ENCODE results near the gene ZBTB20. TPM values are rescaled to one million over a fixed set of nuclear protein-coding genes. Genes with fewer than 3 reads are reported as not detected.

Gene ZBTB20
- total and polyA plus RNA-seq, 2 donors from 2014 or later: 0.99 to 142 TPM

DNA sequence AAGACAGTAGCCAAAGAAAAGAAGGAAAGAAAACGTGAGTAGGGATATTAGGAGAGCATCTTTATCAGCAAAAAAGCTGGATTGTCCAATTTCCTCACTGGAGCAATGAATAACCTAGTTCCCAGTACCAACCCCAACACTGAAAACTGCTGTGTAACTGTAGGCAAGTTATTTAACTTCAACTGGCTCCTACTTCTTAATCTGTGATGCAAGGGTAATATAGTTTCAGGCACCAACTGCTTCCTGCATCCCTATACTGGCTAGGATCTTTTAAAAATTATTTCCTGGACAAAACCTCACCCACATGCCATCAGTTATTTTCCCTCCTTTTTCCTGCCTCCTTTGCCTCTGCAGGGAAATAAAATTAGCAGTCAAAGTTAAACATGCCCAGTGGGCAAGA lies 59.6 kb downstream of the ZBTB20 start:
- Histone ChIP-seq H3K27ac (ENCODE audit: low read depth in 2 of 2, low read length in 2 of 2) (no peak overlapping the region), H3K36me3 (ENCODE audit: control insufficient read depth in 2 of 3, insufficient read depth in 3 of 3, low read length in 3 of 3) (no peaks in the 10 kb centered on the region), H3K27me3 (ENCODE audit: control insufficient read depth, insufficient read depth, low read length) (no peaks in the 10 kb centered on the region), H3K4me3 (ENCODE audit: low read length in 3 of 3) (no peak overlapping the region), H3K9ac (ENCODE audit: low read length in 3 of 3) (no peak overlapping the region), H3K9me3 (ENCODE audit: control insufficient read depth in 2 of 3, insufficient read depth in 1 of 3, low read length in 3 of 3) (no peaks in the 10 kb centered on the region), H3K4me1 (ENCODE audit: control insufficient read depth in 2 of 3, insufficient read depth in 2 of 3, low read depth in 1 of 3, low read length in 3 of 3) (peaks cover 0 to 12% (median 3%) of the 10 kb centered on the region in 3 donors)
- intact Hi-C loops (cut with DNase I): loop anchor here (10.0 kb wide), 1 partner anchor 253 kb away; no protein-coding TSS in a partner anchor
- TF ChIP-seq, protein P1, sequence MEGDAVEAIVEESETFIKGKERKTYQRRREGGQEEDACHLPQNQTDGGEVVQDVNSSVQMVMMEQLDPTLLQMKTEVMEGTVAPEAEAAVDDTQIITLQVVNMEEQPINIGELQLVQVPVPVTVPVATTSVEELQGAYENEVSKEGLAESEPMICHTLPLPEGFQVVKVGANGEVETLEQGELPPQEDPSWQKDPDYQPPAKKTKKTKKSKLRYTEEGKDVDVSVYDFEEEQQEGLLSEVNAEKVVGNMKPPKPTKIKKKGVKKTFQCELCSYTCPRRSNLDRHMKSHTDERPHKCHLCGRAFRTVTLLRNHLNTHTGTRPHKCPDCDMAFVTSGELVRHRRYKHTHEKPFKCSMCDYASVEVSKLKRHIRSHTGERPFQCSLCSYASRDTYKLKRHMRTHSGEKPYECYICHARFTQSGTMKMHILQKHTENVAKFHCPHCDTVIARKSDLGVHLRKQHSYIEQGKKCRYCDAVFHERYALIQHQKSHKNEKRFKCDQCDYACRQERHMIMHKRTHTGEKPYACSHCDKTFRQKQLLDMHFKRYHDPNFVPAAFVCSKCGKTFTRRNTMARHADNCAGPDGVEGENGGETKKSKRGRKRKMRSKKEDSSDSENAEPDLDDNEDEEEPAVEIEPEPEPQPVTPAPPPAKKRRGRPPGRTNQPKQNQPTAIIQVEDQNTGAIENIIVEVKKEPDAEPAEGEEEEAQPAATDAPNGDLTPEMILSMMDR (IDR thresholded peaks at IDR 0.05; ENCODE audit: borderline replicate concordance, extremely low read depth, insufficient read depth): no peak
- no peak for FAIRE-seq
- no peak for DNase-seq

DNA sequence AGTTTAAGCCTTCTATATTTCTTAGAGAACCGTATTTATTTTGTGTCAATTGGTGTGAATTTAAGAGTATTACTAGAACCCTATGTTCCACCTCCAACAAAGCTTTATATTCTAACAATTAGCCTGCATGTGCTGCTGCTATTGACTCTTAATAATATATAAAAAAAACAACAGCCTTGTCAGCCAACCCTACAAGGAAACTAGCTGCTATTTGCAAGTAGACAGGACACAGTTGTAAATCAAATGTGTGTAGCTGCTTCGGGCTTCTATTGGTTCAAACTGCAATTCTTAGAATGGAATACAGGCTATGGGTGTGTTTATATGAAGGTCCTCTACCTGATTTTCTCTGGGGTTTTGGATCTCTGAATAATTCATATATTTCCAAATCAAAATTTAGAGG lies 60.7 kb downstream of the ZBTB20 start:
- H3K9me3 ChIP-seq (ENCODE audit: control insufficient read depth in 2 of 3, insufficient read depth in 1 of 3, low read length in 3 of 3): no peaks in the 10 kb centered on the region
- no peak for DNase-seq
- no peak overlapping the region for H3K4me3 ChIP-seq (ENCODE audit: low read length in 3 of 3)
- no peak overlapping the region for H3K9ac ChIP-seq (ENCODE audit: low read length in 3 of 3)
- H3K36me3 ChIP-seq (ENCODE audit: control insufficient read depth in 2 of 3, insufficient read depth in 3 of 3, low read length in 3 of 3): no peaks in the 10 kb centered on the region
- H3K4me1 ChIP-seq (ENCODE audit: control insufficient read depth in 2 of 3, insufficient read depth in 2 of 3, low read depth in 1 of 3, low read length in 3 of 3): peaks cover 0 to 14% (median 0%) of the 10 kb centered on the region in 3 donors
- TF ChIP-seq, protein P1 (IDR thresholded peaks at IDR 0.05; ENCODE audit: borderline replicate concordance, extremely low read depth, insufficient read depth): no peak
- no peak overlapping the region for H3K27ac ChIP-seq (ENCODE audit: low read depth in 2 of 2, low read length in 2 of 2)
- intact Hi-C loops (cut with DNase I): loop anchor here (10.0 kb wide), 1 partner anchor 252 kb away; no protein-coding TSS in a partner anchor
- FAIRE-seq: no peak
- no peaks in the 10 kb centered on the region for H3K27me3 ChIP-seq (ENCODE audit: control insufficient read depth, insufficient read depth, low read length)

DNA sequence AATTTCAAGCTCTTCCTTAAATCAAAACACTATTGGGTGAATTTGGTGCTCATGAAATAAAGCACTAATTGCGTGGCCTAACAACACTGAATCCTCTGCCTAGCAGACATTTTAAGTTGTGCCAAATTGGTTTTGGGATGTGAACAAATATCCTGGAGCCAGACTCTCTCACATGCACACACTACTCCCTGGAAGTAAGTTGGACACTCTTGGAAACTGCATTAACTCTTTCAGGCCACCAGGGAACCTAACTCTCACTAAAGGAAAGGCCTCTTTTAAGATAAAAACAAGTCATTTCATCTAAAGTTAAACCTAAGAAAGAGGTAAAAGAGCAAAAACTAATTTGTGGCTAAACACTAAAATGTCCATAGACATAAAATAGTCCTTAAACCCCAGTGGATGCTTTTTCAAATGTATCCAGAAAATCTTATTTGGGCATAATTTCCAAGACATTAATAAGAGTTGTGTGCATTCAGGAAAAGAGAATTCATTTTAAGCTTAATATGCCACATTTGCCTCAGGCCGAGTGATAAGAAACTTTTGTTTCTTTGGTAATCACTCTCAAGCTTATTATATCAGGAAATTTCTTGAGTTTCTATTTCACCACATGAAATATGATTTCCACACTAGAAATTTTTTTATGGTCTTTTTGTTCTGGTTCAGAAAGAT lies 61.8 kb downstream of the ZBTB20 start:
- FAIRE-seq: no peak
- no peaks in the 10 kb centered on the region for H3K27me3 ChIP-seq (ENCODE audit: control insufficient read depth, insufficient read depth, low read length)
- DNase-seq: no peak
- no peak overlapping the region for H3K4me3 ChIP-seq (ENCODE audit: low read length in 3 of 3)
- no peak overlapping the region for H3K27ac ChIP-seq (ENCODE audit: low read depth in 2 of 2, low read length in 2 of 2)
- TF ChIP-seq, protein P1 (IDR thresholded peaks at IDR 0.05; ENCODE audit: borderline replicate concordance, extremely low read depth, insufficient read depth): no peak
- no peaks in the 10 kb centered on the region for H3K9me3 ChIP-seq (ENCODE audit: control insufficient read depth in 2 of 3, insufficient read depth in 1 of 3, low read length in 3 of 3)
- intact Hi-C loops (cut with DNase I): loop anchor here (10.0 kb wide), 1 partner anchor 251 kb away; no protein-coding TSS in a partner anchor
- H3K36me3 ChIP-seq (ENCODE audit: control insufficient read depth in 2 of 3, insufficient read depth in 3 of 3, low read length in 3 of 3): no peaks in the 10 kb centered on the region
- H3K9ac ChIP-seq (ENCODE audit: low read length in 3 of 3): no peak overlapping the region
- H3K4me1 ChIP-seq (ENCODE audit: control insufficient read depth in 2 of 3, insufficient read depth in 2 of 3, low read depth in 1 of 3, low read length in 3 of 3): peaks cover 0 to 14% (median 0%) of the 10 kb centered on the region in 3 donors

Data from kidney (tissue), 14 donors.